HG03520 (cell line): ENCODE measurements around the gene CHST11.
A peak's percentile ranks its signal among the peaks of the same experiment; 100 is the strongest.
"Not testable (repeated sequence)": the region's sequence is repeated elsewhere in the genome, so short reads cannot be mapped to it uniquely, and the experiment has no call there.

Experiments
- ATAC-seq: cut with Tn5 transposase; IDR thresholded peaks from one replicate; pipeline ENCODE4 v1.9.1; 2021; ENCODE audit warnings: mild to moderate bottlenecking, moderate library complexity; ENCODE audit not compliant: unreplicated experiment

CHST11 gene

GRCh38 chr12:104729610-104730446 is 273.1 kb downstream of the CHST11 start:
- ATAC-seq = no peak

- no peak for ATAC-seq
These were observed 274.0 kb downstream of the CHST11 start for GRCh38 chr12:104730763-104731162.

- ATAC-seq = no peak
These were observed 277.0 kb downstream of the CHST11 start for GRCh38 chr12:104733717-104734175.

- no peak for ATAC-seq
These were observed 277.9 kb downstream of the CHST11 start for GRCh38 chr12:104734541-104735095.

GRCh38 chr12:104735801-104736200 is 279.1 kb downstream of the CHST11 start:
- ATAC-seq = no peak

- ATAC-seq = no peak
These were observed 279.6 kb downstream of the CHST11 start for GRCh38 chr12:104736307-104736706.

GRCh38 chr12:104737113-104737512 is 280.4 kb downstream of the CHST11 start:
- ATAC-seq = no peak

- no peak for ATAC-seq
These were observed 281.1 kb downstream of the CHST11 start for GRCh38 chr12:104737791-104738301.

- no peak for ATAC-seq
These were observed 281.6 kb downstream of the CHST11 start for GRCh38 chr12:104738331-104738730.

- no peak for ATAC-seq
These were observed 282.3 kb downstream of the CHST11 start for GRCh38 chr12:104738776-104739642.

GRCh38 chr12:104740668-104741067 is 283.9 kb downstream of the CHST11 start:
- peak; percentile 62 for ATAC-seq

- peak; percentile 24 for ATAC-seq
These were observed 284.3 kb downstream of the CHST11 start for GRCh38 chr12:104741077-104741476.

GRCh38 chr12:104741497-104742367 is 285.0 kb downstream of the CHST11 start:
- ATAC-seq = no peak

- ATAC-seq = no peak
These were observed 285.9 kb downstream of the CHST11 start for GRCh38 chr12:104742551-104743201.

- no peak for ATAC-seq
These were observed 286.4 kb downstream of the CHST11 start for GRCh38 chr12:104743202-104743580.

- not testable (repeated sequence) for ATAC-seq
These were observed 287.2 kb downstream of the CHST11 start for GRCh38 chr12:104743753-104744548.

GRCh38 chr12:104746467-104747088 is 289.8 kb downstream of the CHST11 start:
- no peak for ATAC-seq

- no peak for ATAC-seq
These were observed 290.6 kb downstream of the CHST11 start for GRCh38 chr12:104747330-104747729.
